ENCODE data around the gene DCUN1D2. TPM values are rescaled to one million over a fixed set of nuclear protein-coding genes. Genes with fewer than 3 reads are reported as not detected.

The DCUN1D2 gene
- total RNA-seq, 1 donor from 2014 or later = 23.0 TPM

DNA sequence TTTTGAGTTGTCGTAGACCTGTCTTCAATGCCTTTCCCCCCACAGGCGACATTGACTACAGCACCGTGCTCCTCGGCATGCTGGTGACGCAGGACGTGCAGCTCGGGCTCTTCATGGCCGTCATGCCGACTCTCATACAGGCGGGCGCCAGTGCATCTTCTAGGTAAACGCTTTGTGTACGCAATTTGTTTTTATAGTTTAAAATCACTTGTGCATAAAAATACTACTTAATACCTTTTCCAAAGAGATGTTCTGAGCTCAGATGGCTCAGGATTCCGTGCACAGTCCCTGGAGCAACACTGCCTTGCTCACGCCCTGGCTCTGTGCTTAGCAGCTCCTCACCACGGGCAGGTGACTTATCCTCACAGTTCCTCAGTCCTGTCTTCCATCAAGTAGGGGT, 30.1 kb upstream of the DCUN1D2 start:
- intact Hi-C loops (cut with micrococcal nuclease) = no loop called here

DNA sequence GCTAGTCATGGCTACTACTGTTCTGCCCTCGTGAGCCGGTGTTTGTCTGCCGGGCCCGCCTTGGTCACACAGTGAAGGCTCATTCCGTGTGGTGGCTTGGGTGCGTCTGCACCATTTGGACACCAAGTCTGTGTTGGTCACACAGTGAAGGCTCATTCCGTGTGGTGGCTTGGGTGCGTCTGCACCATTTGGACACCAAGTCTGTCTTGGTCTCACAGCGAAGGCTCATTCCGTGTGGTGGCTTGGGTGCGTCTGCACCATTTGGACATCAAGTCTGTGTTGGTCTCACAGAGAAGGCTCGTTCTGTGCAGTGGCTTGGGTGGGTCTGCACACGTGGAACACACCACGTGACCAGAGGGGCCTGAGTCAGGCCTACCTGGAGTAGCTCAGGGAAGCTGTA, 29.0 kb upstream of the DCUN1D2 start:
- intact Hi-C loops (cut with micrococcal nuclease) = no loop called here

DNA sequence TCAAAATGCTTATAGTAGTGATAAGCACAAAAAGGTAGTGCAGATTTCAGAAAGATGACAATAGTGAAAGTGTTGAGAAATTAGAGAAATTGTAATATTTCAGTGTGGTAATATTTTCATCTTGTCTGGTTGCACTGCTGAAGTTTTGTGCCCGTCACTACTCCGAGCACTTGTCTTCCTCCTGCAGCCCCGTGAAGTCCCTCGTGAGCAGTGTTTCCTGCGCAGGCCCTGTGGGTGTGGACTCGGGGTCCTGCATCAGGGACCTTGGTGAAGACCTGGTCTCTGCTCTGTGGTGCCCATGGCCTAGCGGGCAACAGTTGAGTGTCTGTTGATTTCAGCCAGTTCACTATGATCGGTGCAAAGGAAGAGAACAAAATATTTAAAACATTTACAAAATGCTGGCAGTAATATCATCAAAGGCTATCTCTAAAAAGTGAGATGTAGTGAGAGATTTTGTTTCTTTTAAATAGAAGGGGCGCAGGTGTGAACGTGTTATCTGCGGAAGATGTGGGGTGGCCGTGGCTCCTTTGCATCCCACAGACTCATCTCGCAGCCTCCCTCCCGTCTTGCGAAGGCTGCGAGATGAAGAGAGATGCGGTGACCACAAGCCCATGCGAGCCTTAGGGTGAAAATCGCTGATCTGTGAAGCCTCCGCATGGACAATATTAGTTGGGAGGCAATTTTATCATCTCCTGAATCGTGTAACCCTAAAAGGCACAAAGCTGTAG, 27.7 kb upstream of the DCUN1D2 start:
- intact Hi-C loops (cut with micrococcal nuclease) = no loop called here

DNA sequence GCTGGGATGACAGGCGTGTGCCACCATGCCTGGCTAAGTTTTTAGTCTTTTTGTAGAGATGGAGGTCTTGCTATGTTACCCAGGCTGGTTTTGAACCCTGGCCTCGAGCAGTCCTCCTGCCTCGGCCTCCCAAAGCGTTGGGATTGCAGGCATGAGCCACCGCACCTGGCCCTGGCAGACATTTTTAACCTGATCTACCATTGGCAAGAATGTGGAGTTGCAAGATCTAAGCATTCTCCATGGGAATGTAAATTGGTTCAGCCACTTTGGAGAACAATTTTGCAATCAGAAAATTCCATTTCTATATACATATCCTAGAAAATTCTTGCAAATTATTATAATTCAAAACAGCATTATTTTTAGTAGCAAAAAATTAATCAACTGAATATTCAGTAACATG, 24.3 kb upstream of the DCUN1D2 start:
- intact Hi-C loops (cut with micrococcal nuclease) = no loop called here

DNA sequence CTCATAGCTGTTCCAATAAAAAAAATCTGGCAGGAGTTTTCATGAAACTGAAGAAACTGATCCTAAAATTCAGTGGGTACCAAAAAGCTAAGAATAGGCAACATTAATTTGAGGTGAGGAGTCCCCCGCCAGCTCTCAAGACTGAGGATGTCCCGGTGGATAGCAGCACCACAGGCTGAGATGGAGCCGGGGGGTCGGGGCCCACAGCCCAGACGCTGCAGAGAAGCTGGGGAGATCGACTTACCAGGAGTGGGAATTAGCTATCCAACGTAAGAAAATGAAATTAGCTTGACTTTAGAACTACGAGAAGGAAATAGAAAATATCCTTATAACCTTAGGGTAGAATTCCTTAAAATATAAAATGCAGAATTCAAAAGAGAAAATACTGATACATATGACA, 23.2 kb upstream of the DCUN1D2 start:
- intact Hi-C loops (cut with micrococcal nuclease) = no loop called here

DNA sequence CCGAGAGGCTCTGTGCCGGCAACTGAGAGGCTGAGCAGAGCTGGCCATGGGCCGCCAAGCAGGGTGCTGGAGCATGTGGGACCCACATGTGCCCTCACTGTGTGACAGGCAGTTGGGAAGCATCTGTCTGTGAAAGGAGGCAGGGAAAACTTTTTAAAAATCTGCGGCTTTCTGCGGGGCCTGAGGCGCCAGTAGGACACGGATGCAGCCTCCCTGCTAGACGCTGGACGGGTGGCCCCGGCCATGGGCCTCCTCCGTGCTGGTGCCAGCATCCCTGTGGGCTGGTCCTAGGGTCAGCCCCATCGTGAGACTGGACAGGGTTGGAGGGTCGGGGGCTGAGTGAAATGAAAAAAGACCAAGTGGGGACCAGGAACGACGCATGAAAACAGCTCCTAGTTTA, 20.9 kb upstream of the DCUN1D2 start:
- intact Hi-C loops (cut with micrococcal nuclease) = no loop called here

DNA sequence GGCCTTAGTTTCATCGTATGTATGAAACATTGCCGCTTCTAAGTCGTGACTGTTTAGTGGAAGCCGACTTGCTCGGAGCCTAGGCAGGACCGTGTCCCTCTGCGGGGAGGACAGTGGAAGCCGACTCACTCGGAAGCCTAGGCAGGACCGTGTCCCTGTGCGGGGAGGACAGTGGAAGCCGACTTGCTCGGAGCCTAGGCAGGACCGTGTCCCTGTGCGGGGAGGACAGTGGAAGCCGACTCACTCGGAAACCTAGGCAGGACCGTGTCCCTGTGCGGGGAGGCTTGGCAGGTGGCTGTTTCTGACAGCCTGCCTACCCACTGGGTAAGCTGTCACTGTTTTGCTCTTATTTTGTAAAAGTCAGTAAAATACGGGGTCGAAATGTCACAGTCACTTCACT, 20.4 kb upstream of the DCUN1D2 start:
- intact Hi-C loops (cut with micrococcal nuclease) = no loop called here

DNA sequence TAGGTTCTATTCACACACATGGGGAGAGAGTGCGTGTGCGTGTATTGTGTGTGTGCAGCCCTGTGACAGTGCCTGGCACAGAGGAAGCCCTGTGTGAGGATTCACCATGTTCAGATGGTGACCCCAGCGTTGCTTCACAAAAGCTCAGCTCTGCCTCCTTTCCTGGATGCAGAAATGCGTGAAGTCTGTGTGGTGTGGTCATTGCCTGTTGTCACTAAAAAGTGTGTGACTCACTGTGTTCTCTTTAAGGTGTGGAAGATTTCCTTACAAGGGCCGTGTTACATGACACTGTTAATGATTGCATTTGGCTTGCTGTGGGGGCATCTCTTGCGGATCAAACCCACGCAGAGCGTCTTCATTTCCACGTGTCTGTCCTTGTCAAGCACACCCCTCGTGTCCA, 19.5 kb upstream of the DCUN1D2 start:
- intact Hi-C loops (cut with micrococcal nuclease) = no loop called here

DNA sequence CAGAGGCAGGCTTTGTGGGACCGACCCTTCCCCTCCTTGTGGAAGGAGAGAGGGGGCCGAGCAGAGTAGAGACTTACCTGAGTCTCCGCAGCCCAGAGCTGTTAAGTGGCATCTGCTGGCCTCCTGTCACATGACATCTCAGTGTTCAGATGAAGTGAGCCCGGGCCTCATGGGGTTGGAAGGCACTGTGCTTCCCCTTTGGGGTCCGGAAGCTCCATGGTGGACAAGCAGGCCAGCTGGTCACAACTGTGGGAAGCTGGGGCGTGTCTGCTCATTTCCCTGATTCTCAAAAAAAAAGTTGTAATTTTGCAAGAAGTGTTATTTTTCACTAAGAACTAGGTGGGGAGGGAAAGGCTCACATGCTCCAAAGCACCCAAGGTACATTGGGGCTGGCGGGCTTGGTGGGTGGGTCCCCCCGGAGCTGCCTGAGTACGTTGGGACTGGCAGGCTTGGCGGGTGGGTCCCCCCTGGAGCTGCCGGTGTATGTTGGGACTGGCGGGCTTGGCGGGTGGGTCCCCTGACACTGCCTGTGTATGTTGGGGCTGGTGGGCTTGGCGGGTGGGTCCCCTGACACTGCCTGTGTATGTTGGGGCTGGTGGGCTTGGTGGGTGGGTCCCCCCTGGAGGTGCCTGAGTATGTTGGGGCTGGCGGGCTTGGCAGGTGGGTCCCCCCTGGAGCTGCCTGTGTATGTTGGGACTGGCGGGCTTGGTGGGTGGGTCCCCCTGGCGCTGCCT, 18.2 kb upstream of the DCUN1D2 start:
- intact Hi-C loops (cut with micrococcal nuclease) = no loop called here

DNA sequence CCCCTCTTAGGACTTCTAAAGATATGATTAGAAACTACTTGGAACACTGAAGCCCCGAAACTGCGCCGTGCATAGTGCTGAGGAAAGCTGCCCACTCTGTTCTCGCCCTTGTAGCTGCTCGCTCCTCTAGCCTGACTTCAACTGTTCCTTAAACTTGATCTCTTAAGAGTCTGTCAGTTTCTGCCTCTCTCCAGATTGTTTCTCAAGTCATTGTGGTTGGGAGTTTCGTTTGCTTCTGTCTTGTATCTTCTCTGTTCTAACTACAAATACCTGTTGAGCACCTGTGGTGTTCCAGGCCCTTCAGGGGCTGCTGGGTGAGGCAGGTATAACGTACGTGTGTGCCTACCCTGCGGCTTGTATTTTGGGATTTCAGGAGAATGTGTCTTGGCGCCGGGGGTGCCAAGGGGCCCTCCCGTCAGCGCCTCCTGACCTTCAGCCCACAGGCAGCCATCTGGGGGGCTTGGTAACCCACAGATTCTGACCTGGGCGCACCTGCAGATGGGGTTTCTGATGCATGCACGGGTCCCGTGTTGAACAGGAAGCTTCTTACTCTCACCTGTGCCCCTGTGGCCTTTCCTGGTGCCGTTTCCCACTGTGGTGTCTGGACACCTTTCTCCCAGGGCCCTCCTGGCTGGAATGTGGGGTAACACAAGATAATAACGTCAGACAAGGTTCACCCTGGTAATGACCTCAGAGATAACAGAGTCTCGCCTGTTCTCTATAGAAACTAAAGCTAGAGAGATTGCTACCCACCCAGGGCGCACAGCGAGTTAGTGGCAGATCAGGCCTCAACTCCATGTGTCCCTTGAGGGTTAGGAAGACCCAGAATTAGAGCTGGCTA, 17.2 kb upstream of the DCUN1D2 start:
- intact Hi-C loops (cut with micrococcal nuclease) = no loop called here

DNA sequence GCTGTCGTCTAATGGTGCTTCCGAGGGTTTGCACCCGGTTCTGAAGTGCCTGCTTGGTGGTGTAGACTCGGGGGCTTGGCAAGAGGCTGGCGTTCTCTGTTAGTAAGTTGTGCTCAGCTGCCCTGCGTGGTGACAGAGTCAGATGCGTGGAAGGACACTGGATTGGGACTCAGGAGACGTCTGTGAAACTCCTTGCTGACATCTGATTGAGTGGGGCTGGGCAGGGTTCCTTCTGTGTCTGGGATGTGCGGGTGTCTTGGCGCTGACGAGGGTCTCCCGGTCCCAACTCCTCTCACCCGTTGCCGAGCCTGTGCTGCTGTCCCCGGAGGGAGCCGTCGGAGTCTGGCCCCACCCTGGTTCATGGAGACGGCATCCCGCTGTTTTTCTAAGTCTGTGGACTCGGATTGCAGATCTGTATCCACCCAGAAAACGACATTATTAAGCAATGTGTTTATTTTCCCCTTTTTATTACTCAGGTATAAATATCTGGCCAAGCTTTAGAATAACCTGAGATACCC, 16.4 kb upstream of the DCUN1D2 start:
- intact Hi-C loops (cut with micrococcal nuclease) = no loop called here

DNA sequence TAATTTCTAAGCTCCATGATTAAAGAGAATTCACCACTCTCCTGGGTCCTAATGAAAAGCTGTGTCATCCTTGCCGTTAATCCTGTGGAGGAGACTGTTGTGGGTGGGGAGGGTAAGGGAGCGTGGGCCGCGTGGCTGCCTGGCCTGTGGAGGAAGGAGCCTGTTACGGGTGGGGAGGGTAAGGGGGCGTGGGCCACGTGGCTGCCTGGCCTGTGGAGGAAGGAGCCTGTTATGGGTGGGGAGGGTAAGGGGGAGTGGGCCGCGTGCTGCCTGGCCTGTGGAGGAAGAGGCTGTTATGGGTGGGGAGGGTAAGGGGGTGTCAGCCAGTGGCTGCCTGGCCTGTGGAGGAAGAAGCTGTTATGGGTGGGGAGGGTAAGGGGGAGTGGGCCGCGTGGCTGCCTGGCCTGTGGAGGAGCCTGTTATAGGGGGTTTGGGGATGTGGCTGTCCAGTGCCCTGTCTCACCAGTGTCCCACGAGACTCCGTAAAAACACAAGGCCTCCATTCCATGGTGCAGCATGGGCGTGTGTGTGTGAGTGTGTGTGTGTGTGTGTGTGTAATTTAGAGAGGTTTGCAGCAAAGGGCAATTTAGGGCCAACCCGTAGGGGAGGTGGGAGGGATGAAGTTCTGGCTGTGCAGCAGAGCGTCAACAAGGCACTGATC, 15.6 kb upstream of the DCUN1D2 start:
- intact Hi-C loops (cut with micrococcal nuclease) = no loop called here

DNA sequence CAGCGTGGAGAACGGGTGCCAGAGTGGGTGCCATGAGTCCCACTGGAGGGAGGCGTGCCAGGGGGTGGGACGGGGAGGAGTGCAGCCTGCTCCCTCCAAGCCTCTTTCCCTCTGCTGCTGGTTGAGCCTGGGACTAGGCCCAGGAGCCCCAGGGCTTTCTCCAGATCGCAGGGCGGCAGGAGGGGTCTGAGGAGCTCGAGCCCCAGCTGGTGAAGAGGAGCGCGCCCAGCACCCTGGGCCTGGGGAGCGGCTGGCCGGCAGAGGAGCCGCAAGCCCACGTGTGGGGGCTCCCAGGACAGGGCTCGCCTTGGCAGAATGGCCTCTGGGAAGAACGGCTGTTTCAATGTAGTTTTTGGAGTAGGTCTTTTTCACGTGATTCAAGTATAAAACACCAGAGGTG, 12.2 kb upstream of the DCUN1D2 start:
- intact Hi-C loops (cut with micrococcal nuclease) = no loop called here

DNA sequence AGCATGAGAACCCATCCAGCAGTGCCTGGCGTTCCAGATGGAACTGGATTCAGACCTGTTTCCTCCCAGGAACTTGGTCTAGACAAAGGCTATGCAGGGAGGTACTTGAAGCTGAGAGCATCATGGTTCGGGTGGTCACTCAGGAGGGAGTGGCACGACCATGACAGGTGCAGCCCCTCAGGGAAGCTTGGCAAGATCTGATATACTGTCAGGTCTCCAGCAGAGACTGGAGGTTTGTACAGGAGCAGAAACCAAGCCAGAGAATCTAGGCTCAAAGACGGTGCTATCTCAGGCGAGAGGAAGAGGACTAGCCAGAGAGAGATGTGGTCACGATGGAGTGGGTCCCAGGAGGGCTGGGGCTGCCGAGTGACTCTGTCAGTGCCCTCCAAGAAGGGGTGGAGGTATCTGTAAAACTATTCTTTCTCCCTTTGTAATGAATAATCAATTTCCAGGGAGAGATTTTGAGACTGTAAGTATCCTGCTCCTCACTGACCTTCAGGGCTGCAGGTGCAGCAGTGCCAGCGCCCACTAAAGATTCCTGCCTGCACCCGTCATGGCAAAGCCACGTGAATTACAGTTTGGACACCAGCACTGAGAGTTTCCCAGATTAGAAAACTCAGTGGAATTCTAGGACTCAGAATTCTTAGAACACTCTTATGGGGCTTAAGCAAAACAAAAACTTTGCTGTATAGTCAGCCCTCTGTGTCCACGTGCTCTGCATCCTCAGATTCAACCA, 10.2 kb upstream of the DCUN1D2 start:
- intact Hi-C loops (cut with micrococcal nuclease) = no loop called here

DNA sequence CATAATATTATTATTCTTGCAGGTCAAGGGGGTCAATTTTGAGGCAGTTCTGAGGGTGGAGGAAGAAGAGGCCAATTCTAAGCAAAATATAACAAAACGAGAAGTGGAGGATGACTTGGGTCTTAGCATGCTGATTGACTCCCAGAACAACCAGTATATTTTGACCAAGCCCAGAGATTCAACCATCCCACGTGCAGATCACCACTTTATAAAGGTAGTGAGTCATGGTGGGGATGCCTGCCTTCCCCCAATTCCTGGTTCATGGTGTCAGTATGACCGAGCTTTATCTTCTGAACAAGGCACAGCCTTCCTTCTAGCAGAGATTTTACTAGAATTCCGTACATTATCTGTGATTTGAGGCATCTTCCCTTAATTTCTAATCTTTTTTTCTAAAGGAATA, 9.4 kb upstream of the DCUN1D2 start:
- intact Hi-C loops (cut with micrococcal nuclease) = no loop called here

DNA sequence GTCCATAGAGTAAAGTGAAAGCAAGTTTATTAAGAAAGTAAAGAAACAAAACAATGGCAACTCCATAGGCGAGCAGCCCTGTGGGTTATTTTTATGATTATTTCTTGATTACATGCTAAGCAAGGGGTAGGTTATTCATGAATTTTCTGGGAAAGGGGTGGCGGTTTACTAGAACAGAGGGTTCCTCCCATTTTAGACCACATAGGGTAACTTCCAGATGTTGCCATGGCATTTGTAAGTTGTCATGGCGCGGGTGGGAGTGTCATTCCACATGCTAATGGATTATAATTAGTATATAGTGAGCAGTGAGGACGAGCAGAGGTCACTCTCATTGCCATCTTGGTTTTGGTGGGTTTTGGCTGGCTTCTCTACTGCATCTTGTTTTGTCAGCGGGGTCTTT, 8.4 kb upstream of the DCUN1D2 start:
- intact Hi-C loops (cut with micrococcal nuclease) = no loop called here

DNA sequence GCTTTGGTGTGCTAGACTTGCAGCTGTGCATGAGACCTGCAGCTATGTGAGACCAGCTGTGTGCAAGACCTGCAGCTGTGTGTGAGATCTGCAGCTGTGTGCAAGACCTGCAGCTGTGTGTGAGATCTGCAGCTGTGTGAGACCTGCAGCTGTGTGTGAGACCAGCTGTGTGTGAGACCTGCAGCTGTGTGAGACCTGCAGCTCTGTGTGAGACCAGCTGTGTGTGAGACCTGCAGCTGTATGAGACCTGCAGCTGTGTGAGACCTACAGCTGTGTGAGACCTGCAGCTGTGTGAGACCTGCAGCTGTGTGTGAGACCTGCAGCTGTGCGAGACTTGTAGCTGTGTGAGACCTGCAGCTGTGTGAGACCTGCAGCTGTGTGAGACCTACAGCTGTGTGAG, 6.7 kb upstream of the DCUN1D2 start:
- intact Hi-C loops (cut with micrococcal nuclease) = no loop called here

DNA sequence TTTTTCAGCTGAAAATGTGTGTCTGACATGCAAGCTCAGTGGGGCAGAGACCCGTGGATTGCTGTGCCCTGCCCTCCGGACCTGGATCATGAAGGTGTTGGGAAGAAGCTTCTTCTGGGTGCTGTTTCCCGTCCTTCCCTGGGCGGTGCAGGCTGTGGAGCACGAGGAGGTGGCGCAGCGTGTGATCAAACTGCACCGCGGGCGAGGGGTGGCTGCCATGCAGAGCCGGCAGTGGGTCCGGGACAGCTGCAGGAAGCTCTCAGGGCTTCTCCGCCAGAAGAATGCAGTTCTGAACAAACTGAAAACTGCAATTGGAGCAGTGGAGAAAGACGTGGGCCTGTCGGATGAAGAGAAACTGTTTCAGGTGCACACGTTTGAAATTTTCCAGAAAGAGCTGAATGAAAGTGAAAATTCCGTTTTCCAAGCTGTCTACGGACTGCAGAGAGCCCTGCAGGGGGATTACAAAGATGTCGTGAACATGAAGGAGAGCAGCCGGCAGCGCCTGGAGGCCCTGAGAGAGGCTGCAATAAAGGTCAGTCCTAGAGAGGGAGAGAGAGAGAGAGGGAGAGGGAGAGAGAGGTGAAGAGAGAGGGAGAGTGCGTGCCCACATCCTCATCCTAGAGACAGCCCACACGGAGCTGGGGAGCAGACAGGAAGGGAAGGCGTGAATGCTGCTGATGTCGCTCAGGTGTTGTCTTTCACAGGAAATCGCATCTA, 5.1 kb upstream of the DCUN1D2 start:
- intact Hi-C loops (cut with micrococcal nuclease) = no loop called here

DNA sequence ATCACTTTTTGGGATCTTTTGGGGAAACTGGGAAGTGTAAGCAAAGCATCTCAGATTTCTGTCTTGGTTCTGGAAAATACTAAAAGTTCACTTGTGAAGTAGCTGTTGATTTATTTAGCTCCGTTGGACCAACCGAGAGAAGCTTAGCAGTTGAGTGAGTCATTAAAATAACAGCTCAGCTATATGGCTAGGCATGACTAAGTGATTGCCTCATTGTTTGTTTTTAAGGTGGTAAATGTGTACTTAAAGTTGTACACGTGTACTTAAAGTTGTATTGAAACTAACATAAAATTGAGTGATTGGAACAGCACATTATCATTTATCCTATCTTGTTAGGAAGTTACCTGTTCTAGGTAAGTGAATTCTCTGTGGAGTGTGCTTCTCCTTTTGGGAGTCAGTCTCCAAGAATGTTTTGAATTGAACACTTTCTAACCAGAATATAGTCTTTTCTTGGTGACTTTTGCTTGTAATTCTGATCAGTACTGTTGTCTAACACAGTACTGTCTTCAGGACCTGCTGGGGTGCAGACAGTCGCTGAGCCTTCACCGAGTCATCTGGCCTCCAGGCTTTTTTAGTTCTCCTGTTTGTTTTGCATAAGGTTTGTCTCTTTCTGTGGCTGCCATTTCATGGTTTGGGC, 2.9 kb upstream of the DCUN1D2 start:
- intact Hi-C loops (cut with micrococcal nuclease) = no loop called here

DNA sequence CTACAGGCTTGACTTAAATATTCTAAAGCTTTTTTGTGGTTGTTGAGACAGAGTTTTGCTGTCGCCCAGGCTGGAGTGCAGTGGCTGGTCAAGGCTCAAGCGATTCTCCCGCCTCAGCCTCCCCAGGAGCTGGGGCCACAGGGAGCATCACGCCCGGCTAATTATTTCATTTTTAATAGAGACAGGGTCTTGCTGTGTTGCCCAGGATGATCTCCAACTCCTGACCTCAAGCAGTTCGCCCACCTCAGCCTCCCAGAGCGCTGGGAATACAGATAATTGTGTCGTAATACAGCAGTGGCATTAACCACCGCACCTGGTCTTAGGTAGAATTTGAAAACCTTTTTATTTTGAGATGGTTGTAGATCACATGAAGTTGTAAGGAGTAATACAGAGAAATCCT, 1.5 kb upstream of the DCUN1D2 start:
- intact Hi-C loops (cut with micrococcal nuclease) = loop anchor here (2.0 kb wide), 2 partner anchors 195 to 283 kb away; partner anchors contain the start of genes CUL4A, LAMP1 and PCID2
